GM12801 (cell line): ENCODE results near the gene PDE6G.

Source experiments
- TF ChIP-seq, protein P1 (sequence below): IDR thresholded peaks from one replicate; pipeline ENCODE4 v1.5.1; 2011; ENCODE audit warnings: control low read depth; ENCODE audit not compliant: insufficient read length; ENCODE audit errors: extremely low read depth

Gene PDE6G

GRCh38 chr17:81691196-81691595 lies 34.9 kb upstream of the PDE6G start:
- TF ChIP-seq, protein P1, sequence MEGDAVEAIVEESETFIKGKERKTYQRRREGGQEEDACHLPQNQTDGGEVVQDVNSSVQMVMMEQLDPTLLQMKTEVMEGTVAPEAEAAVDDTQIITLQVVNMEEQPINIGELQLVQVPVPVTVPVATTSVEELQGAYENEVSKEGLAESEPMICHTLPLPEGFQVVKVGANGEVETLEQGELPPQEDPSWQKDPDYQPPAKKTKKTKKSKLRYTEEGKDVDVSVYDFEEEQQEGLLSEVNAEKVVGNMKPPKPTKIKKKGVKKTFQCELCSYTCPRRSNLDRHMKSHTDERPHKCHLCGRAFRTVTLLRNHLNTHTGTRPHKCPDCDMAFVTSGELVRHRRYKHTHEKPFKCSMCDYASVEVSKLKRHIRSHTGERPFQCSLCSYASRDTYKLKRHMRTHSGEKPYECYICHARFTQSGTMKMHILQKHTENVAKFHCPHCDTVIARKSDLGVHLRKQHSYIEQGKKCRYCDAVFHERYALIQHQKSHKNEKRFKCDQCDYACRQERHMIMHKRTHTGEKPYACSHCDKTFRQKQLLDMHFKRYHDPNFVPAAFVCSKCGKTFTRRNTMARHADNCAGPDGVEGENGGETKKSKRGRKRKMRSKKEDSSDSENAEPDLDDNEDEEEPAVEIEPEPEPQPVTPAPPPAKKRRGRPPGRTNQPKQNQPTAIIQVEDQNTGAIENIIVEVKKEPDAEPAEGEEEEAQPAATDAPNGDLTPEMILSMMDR: no peak

DNA sequence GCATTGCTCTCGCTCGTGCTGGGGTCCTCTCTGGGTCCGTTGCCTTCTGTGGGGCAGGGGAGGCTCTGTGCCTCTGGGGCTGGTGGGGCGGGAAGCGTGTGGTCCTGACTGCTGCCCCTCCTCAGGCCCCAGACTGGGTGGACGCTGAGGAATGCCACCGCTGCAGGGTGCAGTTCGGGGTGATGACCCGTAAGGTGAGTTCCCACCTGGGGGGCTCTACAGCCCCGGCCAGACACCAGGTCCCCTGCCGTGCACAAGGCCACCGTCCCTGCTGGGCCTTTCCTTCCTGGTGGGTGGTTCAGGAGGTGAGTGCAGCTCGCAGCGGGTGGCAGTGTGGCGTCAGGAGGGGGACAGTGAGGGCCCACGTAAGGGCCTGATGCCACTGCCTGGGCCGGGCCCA lies 34.2 kb upstream of the PDE6G start:
- TF ChIP-seq, protein P1: no peak

GRCh38 chr17:81690066-81690465 lies 33.7 kb upstream of the PDE6G start:
- TF ChIP-seq, protein P1: no peak

DNA sequence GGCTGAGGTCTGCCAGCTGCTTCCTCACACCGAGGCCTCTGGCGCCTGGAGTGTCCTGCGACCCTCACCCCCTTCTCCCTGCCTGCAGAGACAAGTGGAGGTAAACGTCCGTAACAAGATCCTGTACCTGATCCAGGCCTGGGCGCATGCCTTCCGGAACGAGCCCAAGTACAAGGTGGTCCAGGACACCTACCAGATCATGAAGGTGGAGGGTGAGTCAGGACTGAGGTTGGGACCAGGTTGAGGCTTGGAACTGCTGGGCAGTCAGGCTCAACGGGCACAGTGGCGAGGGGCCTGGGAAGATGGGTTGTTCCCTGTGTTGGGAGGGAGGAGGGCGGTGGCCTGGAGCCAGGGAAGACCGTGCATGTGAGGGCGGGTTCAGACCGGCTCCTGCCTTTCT lies 32.3 kb upstream of the PDE6G start:
- TF ChIP-seq, protein P1: no peak

- TF ChIP-seq, protein P1: no peak
These were observed 31.6 kb upstream of the PDE6G start for GRCh38 chr17:81687770-81688541.

DNA sequence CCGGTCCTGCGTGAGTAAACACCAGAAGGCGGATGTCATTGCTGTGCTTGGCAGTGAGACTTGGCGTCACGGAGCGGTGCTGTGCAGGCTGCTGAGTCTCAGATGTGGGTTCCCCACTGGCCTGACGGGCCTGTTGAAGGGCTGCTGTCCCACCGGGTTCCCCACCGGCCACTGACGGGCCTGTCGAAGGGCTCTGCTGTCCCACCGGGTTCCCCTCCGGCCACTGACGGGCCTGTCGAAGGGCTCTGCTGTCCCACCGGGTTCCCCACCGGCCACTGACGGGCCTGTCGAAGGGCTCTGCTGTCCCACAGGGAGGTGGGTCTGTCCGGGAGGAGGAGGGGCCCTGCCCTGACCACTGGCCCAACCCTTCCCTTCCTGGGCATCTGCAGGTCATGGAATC lies 30.3 kb upstream of the PDE6G start:
- TF ChIP-seq, protein P1: no peak

- TF ChIP-seq, protein P1: no peak
These were observed 28.8 kb upstream of the PDE6G start for GRCh38 chr17:81685108-81685507.

- TF ChIP-seq, protein P1: no peak
These were observed 28.1 kb upstream of the PDE6G start for GRCh38 chr17:81684442-81684911.
